ENCODE measurements around the gene PICALM.

DNA sequence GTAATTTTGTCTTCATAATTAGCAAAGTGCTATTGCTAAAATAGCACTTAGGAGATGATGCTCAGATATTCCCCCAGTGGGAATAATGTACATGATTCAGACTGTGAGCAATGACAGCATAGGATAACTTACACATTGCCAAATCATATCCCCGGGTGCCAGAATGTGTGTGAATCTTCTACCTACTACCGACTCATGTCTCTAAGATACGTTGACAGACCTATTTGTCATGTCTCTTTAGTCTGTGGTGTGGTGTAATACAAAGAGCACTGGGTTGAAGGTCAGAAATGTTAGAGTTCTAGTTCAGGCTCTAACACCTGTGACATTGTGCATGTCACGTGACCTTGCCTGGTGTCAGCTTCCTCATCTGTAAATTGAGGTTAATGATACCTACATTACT, 31.0 kb upstream of the PICALM start:
- TF ChIP-seq, protein P1, sequence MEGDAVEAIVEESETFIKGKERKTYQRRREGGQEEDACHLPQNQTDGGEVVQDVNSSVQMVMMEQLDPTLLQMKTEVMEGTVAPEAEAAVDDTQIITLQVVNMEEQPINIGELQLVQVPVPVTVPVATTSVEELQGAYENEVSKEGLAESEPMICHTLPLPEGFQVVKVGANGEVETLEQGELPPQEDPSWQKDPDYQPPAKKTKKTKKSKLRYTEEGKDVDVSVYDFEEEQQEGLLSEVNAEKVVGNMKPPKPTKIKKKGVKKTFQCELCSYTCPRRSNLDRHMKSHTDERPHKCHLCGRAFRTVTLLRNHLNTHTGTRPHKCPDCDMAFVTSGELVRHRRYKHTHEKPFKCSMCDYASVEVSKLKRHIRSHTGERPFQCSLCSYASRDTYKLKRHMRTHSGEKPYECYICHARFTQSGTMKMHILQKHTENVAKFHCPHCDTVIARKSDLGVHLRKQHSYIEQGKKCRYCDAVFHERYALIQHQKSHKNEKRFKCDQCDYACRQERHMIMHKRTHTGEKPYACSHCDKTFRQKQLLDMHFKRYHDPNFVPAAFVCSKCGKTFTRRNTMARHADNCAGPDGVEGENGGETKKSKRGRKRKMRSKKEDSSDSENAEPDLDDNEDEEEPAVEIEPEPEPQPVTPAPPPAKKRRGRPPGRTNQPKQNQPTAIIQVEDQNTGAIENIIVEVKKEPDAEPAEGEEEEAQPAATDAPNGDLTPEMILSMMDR (IDR thresholded peaks at IDR 0.05), result no peak
- no peak for TF ChIP-seq POLR2A (IDR thresholded peaks at IDR 0.05)

All from testis (tissue), 2 donors.